ENCODE data around the gene REXO1.
"Not testable (repeated sequence)": the region's sequence is repeated elsewhere in the genome, so short reads cannot be mapped to it uniquely, and the experiment has no call there.

Gene REXO1

GRCh38 chr19:1889907-1890306 is 41.6 kb upstream of the REXO1 start:
- DNase-seq (no peak), ATAC-seq (ENCODE audit: insufficient read depth, low read depth) (no peak)
- H3K4me1 ChIP-seq (ENCODE audit: insufficient read depth, low read length) = peaks cover 11% of the 10 kb centered on the region
- H3K36me3 ChIP-seq (ENCODE audit: insufficient read depth, low read length) = no peaks in the 10 kb centered on the region
- no peak overlapping the region for H2AFZ ChIP-seq (ENCODE audit: low read depth, low read length)
- no peaks in the 10 kb centered on the region for H3K9me3 ChIP-seq (ENCODE audit: insufficient read depth, low read length, severe bottlenecking)
- TF ChIP-seq EZH2 (IDR thresholded peaks at IDR 0.05; ENCODE audit: borderline replicate concordance, low read depth, low read length, severe bottlenecking) (no peak), CTCF (IDR thresholded peaks at IDR 0.05; ENCODE audit: borderline replicate concordance, extremely low read depth, low read length, poor library complexity, severe bottlenecking) (no peak)
- no peak overlapping the region for H3K4me3 ChIP-seq (ENCODE audit: low read depth in 1 of 2, low read length in 2 of 2)
- H3K79me2 ChIP-seq (ENCODE audit: insufficient read depth, low read length) = peaks cover 2% of the 10 kb centered on the region
- H3K27me3 ChIP-seq (ENCODE audit: insufficient read depth, low read length, poor library complexity) = no peaks in the 10 kb centered on the region
- H3K4me2 ChIP-seq (ENCODE audit: insufficient read depth, low read length) = no peak overlapping the region
- H3K27ac ChIP-seq (ENCODE audit: low read length) = no peak overlapping the region
- H4K20me1 ChIP-seq (ENCODE audit: insufficient read depth, low read length) = peaks cover 2% of the 10 kb centered on the region
- H3K9ac ChIP-seq (ENCODE audit: low read depth, low read length) = no peak overlapping the region

- ATAC-seq (ENCODE audit: insufficient read depth, low read depth) = no peak
- DNase-seq = no peak
- Histone ChIP-seq H3K9me3 (ENCODE audit: insufficient read depth, low read length, severe bottlenecking) (no peaks in the 10 kb centered on the region), H3K4me1 (ENCODE audit: insufficient read depth, low read length) (peaks cover 19% of the 10 kb centered on the region), H2AFZ (ENCODE audit: low read depth, low read length) (no peak overlapping the region), H4K20me1 (ENCODE audit: insufficient read depth, low read length) (peaks cover 17% of the 10 kb centered on the region), H3K27ac (ENCODE audit: low read length) (no peak overlapping the region), H3K4me2 (ENCODE audit: insufficient read depth, low read length) (no peak overlapping the region), H3K9ac (ENCODE audit: low read depth, low read length) (no peak overlapping the region), H3K36me3 (ENCODE audit: insufficient read depth, low read length) (0 out of 2 replicates have a peak, but pooled peaks cover under 1% of the 10 kb centered on the region), H3K4me3 (ENCODE audit: low read depth in 1 of 2, low read length in 2 of 2) (no peak overlapping the region), H3K79me2 (ENCODE audit: insufficient read depth, low read length) (peaks cover 17% of the 10 kb centered on the region), H3K27me3 (ENCODE audit: insufficient read depth, low read length, poor library complexity) (no peaks in the 10 kb centered on the region)
- TF ChIP-seq CTCF (IDR thresholded peaks at IDR 0.05; ENCODE audit: borderline replicate concordance, extremely low read depth, low read length, poor library complexity, severe bottlenecking) (no peak), EZH2 (IDR thresholded peaks at IDR 0.05; ENCODE audit: borderline replicate concordance, low read depth, low read length, severe bottlenecking) (no peak)
Measured at GRCh38 chr19:1888385-1888784, 40.1 kb upstream of the REXO1 start.

- H3K79me2 ChIP-seq (ENCODE audit: insufficient read depth, low read length) = peaks cover 36% of the 10 kb centered on the region
- not testable (repeated sequence) for H3K27ac ChIP-seq (ENCODE audit: low read length); H3K4me2 ChIP-seq (ENCODE audit: insufficient read depth, low read length); H3K9me3 ChIP-seq (ENCODE audit: insufficient read depth, low read length, severe bottlenecking); H3K36me3 ChIP-seq (ENCODE audit: insufficient read depth, low read length); H3K4me3 ChIP-seq (ENCODE audit: low read depth in 1 of 2, low read length in 2 of 2); DNase-seq; H3K27me3 ChIP-seq (ENCODE audit: insufficient read depth, low read length, poor library complexity); ATAC-seq (ENCODE audit: insufficient read depth, low read depth); H2AFZ ChIP-seq (ENCODE audit: low read depth, low read length); H3K9ac ChIP-seq (ENCODE audit: low read depth, low read length)
- H4K20me1 ChIP-seq (ENCODE audit: insufficient read depth, low read length) = peaks cover 34% of the 10 kb centered on the region
- peaks cover 35% of the 10 kb centered on the region for H3K4me1 ChIP-seq (ENCODE audit: insufficient read depth, low read length)
Measured at GRCh38 chr19:1886360-1886759, 38.1 kb upstream of the REXO1 start.

- H3K27me3 ChIP-seq (ENCODE audit: insufficient read depth, low read length, poor library complexity); H3K9me3 ChIP-seq (ENCODE audit: insufficient read depth, low read length, severe bottlenecking): not testable (repeated sequence)
- H2AFZ ChIP-seq (ENCODE audit: low read depth, low read length) = peak within 1 kb of the TSS; percentile 34; the same call in 1 of the 2 replicates
- H3K27ac ChIP-seq (ENCODE audit: low read length) = peak within 1 kb of the TSS; percentile 70
- peaks cover 41% of the 10 kb centered on the region for H3K79me2 ChIP-seq (ENCODE audit: insufficient read depth, low read length)
- H3K9ac ChIP-seq (ENCODE audit: low read depth, low read length) = peak within 1 kb of the TSS; percentile 71
- peaks cover 39% of the 10 kb centered on the region for H4K20me1 ChIP-seq (ENCODE audit: insufficient read depth, low read length)
- peak within 1 kb of the TSS; percentile 94 for H3K4me2 ChIP-seq (ENCODE audit: insufficient read depth, low read length)
- DNase-seq (peak; percentile 95), ATAC-seq (ENCODE audit: insufficient read depth, low read depth) (peak; percentile 91)
- peak within 1 kb of the TSS; percentile 70 to 72; a peak in 3 of 4 replicates for H3K4me3 ChIP-seq (ENCODE audit: low read depth in 1 of 2, low read length in 2 of 2)
- H3K36me3 ChIP-seq (ENCODE audit: insufficient read depth, low read length) = peaks cover 12% of the 10 kb centered on the region
- peaks cover 37% of the 10 kb centered on the region for H3K4me1 ChIP-seq (ENCODE audit: insufficient read depth, low read length)
Measured at GRCh38 chr19:1885398-1886119, 37.3 kb upstream of the REXO1 start, which contains the start of gene ABHD17A. ABHD17A (minus strand) TSS chr19:1885496; CDS start chr19:1881566, 3,930 bp downstream.
